GM18909 (cell line): ENCODE data around the gene TRIM3.

Source experiments
- ATAC-seq: cut with Tn5 transposase; IDR thresholded peaks from one replicate; pipeline ENCODE4 v1.9.1; 2021; ENCODE audit warnings: mild to moderate bottlenecking; ENCODE audit not compliant: unreplicated experiment, poor library complexity

The TRIM3 gene

DNA sequence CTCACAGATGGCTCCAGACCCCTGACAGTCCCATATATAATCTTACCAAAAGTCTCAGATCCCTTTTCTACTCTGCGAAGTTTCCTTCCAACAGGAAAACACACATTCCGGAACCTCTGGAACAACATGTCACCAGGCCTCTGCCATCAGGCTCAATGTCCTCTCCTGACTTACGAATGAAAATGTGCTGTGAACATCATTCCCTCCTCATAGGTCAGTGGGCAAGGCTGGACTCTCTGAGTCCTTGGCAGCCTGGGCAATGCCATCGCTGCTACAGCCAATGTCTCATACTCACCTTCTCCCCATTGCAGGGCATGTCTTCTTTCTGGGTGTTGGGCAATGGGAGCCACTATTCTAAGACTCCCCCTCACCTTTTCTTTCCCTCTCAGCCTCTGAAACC, 31.3 kb downstream of the TRIM3 start:
- no peak for ATAC-seq

DNA sequence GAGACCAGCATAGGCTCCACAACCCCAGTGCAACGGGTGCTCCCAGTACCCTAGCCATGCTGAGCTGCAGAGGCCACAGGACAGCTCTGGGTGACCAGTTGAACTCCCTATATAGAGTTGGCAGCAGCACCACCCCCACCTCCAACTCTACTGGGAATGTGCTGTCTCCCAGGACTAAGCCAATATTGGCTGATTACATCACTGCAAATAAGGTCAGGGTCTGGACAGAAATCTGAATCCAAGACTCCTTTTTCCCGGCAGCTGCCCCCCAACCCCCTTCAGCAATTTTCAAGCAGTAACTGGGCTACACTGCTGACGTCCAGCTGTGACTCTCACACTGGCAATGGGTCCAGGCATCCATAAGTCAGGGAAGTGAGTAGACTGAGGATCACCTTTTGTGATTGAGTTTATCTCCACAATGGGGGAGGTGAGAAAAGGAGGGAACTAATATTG, 32.8 kb downstream of the TRIM3 start, which contains the start of gene HPX:
TSS of gene HPX (minus strand) at position 82 of the 453 bp plus-strand sequence. CDS start at position 58, 24 bp downstream.
- ATAC-seq, result no peak

DNA sequence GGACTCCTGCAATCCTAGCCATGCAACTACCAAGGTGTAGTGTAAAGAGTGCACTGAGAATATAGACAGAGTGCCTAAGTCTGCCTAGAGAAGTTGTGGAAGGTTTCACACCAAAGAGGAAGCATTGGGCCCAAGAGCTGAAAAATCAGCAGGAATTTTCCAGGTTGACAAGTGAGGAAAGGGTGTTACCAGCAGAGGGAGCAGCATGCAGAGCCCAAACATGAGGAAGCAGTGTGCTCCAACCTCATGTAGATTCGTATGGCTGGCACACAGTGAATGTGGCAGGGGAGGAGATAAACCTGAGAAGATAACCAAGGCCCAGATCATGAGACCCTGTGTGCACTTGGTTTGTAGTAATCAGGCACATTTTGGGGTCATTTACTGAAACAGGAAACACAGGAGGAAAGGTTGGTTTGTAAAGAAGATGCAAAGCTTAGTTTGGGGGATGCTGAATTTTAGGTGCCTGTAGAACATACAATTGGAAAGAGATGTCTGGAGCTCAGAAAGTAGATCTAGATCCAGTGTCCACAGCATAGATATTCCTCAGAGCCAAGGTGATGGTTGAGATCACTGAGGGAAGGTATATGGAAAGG, 34.7 kb downstream of the TRIM3 start:
- no peak for ATAC-seq

DNA sequence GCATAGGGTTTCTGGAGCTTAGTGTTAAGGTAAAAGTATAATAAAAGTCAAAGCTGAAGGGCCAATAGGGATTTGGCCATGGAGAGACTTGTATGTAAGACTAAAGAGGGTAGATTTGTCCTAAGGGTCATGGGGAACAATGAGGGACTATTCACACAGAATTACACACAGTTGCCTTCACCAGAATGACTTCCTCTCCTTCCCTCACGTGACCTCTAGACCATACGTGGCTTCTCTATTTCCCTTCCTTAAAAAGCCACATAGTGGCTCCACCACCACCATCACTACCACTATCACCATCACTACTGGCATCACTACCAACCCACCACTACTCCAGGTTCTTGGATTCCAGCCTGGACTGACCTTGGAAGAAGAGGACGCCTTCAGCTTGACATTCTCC, 35.7 kb downstream of the TRIM3 start:
- ATAC-seq, result no peak

DNA sequence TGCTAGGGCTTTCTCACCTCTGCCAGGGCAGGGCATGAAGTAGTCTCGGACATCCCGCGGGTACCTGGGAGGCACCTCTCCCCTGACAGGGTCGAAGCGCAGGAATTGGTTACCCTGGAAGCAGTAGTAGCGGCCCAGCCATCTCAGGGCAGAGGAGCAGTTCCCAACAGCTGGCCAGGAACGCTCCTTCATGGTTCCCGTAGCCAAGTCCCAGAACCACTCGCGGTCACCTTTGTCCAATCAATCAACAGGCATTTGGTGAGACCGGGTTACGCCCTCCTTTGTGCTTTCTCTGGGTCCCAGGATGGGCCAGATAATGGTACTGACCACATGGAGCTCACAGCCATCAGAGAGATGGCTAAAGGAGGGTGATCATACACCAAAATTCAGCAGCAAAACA, 36.3 kb downstream of the TRIM3 start:
- no peak for ATAC-seq

DNA sequence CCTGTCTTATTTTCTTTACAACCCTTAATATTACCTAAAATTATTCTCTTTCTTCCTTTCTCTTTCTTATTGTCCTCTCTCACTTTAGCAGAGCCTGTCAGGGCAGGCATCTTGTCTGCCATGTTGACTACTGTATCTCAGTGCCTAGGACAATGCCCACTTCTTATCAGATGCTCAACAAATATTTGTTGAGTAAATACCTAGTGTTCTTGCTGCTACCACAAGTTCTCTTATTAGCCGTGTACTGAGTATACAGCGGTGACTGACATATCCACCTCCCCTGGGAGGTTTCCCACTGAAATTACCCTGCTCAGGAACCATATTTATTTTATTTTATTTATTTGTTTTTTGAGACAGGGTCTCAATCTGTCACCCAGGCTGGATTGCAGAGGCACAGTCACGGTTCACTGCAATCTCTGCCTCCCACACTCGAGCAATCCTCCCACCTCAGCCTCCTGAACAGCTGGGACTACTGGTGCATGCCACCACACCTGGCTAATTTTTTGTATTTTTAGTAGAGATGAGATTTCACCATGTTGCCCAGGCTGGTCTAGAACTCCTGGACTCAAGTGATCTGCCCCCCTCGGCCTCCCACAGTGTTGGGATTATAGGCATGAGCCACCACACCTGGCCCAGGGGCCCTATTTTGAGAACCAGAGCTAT, 39.6 kb downstream of the TRIM3 start:
- peak; percentile 45 for ATAC-seq

DNA sequence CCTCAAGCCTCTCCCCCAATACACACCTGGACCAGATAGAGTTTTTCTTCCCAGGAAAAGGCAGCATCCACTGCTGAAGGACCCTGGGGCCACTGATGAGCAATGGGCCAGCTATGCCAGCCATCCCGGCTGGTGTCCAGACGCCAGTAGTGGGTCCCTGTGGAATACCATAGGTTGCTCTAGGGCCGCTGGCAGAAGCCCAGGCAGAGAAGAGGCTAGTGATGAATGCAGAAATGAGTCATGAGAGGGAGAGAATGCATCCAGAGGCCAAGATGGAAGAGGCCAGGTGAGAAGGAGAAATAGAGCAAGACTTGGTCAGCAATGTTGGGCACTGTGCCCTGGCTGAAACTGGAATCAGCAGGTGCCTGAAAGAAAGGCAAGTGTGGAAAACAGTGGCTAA, 41.9 kb downstream of the TRIM3 start:
- no peak for ATAC-seq

DNA sequence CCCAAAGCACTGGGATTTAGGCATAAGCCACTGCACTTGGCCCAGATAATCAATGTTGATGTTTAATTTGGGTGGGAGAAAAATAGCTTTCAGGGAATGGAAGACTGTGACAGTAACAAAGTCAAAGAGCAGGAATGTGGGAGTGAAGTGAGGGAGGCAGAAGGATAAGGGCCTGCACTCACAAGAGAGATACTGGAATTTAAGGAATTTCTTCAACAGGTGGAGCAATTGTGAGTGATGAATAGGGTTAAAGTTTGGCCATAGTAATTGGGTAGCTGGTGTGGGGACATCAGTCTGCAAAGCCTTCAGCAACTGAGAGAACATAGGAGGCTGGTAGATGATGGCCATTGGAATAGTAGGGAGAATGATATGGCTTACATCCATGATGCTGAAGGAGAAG, 46.2 kb downstream of the TRIM3 start:
- no peak for ATAC-seq

DNA sequence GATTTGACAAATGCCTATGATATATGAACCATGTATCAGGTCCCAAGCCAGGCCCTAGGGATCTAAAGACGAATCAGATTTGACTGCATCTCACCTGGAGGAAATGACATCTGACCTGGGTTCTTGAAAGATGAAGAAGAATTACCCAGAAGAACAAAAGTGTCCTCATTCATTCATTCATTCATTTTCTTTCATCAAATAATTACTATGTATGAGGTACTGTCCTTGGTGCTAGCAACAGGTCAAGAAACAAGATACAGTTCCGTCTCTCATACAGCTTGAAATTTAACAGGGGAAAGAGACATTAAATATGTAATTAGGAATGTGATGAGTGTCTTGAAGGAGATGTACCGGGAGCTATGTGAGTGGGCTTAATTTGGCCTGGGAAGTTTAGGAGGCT, 53.1 kb downstream of the TRIM3 start:
- no peak for ATAC-seq

DNA sequence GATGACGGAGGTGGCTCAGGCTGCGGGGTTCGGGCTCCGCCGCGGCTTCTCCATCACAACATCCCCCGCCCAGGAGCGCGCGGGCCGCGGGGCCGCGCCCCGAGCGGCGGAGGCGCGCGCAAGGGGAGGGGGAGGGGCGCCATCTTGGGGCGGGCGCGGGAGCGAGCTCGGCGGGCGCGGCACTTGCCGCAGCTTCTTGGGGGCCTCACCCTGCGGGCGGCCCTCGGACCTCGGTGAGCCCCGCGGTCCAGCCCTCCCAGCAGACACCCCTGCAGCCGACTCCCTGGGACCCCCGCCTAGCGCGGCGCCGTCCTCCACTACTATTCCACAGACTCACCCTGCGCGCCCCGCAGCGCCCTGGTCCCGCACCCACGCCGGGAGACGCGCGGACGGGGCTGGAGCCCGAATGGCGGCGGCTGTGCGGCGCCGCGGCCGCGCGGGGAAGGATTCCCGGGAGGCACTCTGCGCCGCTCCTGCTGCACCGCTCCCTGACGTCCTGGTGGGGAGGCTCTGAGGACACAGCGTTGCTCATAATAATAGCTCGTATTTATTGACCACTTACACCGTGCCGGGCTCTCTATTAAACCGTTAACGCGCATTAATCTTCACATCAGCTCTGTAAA, 54.6 kb downstream of the TRIM3 start, which contains the start of gene APBB1:
TSS of gene APBB1 (minus strand) at position 86 of the 623 bp plus-strand sequence. CDS start 7,747 bp downstream, outside the sequence.
- peak; percentile 44 for ATAC-seq

DNA sequence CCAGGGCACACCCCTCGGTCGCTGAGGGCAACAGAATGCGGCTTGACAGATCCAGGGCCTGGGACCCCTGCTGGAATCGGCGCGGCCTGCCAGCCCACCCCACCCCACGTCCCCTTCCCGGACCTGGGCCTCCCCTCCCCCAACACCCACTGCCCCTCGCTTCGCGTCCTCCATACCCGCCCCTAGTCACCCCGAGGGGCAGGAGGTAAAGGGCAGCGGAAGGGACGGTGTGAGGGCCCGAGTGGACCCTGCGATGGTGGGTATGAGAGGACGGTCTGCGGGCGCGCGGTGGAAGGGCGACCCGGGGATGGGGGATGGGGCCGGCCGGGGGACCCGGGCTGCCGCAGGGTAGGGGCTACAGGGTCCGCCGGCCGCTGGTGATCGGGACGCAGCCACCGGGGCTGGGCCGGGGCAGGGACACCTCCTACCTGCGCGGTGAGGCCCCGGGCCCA, 55.2 kb downstream of the TRIM3 start:
- peak; percentile 8 for ATAC-seq

DNA sequence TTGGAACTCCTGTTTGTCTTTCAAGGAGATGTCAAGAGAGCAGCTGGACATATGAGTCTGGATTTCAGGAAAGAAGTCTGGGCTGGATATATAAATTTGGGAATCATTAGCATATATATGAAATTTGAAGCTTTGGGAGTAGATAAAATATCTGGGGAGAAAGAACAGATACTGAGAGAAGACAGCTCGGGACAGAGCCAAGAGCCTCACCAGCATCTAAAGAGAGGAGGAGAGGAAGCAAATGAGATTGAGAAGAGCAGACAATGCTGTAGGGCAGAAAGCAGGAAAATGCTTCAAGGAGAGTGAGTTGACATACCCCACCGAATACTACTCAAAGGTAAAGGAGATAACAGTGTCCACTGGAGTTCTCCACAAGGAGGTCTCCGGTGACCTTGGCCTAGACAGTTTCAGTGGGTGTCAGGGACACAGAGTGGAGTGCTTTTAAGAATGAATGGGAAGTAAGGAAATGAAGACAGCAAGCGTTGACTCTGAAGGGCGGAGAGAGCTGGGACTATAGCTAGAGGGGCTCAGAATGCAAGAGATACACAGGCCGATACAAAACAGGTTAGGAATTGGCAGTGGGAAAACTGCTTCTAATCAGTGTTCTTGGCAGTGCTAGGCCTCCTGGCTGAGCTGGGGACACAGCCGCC, 55.7 kb downstream of the TRIM3 start:
- no peak for ATAC-seq

DNA sequence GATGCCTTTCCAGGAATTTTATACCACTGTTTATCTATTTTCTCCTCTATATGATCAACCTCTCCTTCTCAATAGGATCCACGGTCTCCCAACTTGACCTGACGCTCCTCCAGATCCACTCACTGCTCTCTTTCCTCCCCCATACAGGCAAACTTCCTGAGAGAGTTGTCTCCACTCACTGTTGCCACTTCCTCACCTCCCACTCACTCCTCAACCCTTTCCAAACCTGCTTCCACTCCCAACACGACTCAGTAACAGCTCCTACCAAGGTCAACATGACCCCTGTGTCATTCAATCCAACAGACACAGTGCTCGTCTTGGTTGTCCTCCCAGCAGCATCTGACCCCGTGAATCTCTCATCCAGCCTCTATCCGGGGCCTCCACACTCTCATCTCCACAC, 57.9 kb downstream of the TRIM3 start:
- ATAC-seq, result no peak

DNA sequence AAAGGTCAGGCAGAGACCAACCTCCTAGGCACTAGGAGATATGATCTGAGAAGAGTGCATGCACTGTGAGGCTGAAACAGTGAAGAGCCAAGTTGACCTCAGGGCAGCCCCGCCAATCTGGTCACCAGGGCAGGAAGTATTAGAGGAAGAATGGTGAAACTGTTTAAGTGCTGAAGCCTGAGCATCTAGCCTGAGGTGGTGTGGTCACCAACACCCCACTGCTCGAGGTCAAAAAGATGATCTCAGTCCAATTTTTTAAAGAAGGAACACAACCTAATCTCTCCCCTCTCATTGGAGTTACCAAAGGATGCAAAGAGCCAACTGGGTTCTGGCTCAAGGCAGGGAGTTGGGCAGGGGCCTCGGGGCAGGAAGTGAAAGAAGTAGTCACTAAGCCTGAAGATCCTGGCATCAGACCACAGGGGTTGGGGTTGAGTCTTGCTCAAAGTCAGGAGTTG, 58.8 kb downstream of the TRIM3 start:
- ATAC-seq, result peak; percentile 62

DNA sequence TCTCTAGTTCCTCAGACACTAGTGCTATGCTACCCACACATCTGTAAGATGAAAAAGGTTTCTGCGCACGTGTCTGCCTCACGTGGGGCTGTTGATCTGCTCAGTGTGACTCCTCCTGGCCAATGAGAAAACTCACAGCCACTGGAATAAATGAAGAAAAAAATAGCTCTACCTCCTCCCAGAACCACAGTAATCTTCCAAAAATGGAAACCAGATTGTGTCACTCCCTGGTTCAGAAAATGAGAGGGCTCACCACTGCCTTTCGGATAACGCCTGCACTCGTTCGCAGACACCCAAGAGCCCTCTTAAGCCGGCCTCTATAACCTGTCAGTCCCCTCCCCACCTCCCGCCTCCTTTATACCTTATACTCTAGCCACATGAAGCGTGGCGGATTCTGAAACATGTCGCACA, 59.9 kb downstream of the TRIM3 start:
- no peak for ATAC-seq

DNA sequence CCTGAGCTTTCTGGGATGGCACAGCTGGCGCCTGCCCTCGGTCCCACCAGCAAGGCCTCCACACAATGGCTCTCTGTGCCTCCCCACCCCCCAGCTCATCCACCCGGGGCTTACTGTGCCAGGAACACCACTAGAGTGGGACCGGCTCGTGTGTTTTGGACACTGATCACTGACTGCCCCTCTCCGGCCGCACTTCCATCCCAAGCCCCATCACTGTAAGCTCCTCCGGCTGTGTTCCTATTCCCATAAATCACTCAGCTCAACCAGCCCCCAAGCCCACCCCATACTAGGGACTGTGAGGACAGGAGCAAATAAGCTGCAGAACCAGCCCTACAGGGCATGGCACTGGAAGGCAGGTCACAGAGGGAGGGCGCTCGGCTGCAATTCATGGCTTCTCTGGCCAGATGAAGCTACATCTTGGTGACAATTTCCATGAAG, 62.1 kb downstream of the TRIM3 start:
- ATAC-seq, result no peak

DNA sequence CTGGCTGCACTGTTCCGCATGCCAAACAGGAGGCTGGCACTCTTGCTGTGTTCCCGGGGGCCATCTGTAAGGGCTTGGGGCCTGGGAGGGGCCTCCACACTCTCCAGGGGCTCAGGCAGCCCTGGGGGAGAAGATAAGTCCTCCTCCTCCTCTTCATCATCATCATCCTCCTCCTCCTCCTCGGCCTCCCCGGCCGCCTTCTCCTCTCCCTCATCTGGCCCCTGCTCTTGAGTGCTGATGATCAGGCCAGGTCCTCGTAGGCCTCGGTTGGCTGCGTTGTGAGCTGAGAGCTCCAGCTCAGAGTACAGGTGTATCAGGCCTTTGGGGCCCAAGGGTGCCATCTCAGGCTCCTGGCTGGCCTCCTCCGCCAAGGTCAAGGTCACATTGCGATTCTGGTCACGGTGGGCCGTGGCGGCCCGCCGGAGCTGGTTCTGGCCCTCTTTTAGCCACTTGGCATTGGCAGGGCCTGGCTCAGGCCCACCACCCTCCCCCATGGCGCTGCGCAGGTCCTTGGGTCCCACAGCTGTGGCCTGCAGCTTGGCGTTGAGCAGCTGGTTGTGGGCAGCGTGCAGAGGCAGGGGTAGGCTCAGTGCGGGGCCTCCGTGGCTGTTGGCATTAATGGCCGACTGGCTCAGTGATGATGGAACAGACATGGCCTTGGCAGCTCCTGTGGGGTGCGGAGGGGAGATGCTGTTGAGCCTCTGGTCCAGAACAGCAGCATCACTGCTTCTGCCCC, 62.9 kb downstream of the TRIM3 start:
- no peak for ATAC-seq

DNA sequence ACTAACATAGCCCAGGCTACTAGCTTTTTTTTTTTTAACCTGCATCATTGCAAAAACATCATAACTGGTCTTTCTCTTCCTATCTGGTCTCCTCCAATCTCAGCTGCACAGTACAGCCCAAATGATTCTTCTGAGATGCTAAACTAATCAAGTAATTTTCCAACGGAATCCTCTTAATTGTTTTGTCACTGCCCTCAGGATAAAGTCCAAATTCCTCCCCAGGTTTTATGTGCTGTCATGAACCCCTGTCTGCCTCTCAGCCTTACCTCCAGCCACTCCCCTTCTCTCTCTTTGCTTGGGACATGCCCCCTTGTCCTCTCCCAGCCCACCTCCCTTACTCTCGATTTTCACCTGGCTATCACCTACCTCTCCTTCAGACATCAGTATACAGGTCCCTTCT, 67.4 kb downstream of the TRIM3 start:
- ATAC-seq, result no peak

DNA sequence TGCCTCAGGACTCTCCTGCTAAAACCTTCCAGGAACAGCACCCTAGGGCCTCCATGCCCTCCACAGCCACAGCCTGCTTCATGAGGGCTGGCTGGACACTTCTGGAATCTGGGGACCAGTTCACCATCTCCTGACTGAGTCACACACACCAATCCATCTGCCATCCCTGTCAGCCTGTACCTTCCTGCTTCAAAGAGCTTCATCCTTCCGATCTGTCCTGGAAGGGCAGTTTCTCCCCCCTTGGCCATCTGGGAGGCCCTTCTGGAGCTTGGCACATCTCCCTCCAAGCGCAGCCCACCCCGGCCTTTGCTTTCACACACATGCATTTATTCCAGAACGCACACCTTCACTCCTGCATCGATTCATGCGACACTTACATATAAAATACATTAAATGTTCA, 67.9 kb downstream of the TRIM3 start:
- no peak for ATAC-seq

DNA sequence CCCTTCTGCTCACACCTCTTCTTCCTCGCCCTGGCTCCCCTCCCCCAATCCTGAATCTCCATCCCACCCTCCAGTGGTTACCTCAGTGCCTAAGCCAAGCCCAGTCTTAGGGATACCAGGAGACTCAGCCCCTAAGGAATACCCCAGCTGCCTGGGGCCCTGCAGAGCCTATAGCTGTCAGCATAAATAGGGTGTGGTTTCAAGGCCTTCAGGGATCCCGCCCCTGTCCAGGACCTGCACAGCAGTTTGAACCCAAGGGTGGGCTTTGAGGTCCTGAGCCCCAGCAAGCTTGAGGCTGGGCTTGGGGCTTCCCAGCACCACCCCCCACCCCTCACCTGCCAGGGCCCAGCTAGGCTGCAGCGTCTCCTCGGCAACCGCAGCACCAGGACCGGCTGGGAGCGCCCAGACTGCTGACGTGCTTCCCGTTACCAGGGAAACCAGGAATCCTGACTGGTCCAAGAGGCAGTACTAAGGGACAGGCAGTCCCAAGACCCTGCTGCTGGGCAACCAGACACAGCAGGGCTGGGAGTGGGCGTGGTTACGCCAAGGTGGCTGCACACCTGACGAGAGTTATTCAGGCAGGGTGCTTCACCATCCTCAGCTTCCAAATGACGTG, 68.6 kb downstream of the TRIM3 start:
- no peak for ATAC-seq
